DLD1 (cell line): ENCODE results near the gene GHITM.
"Not testable (repeated sequence)": the region's sequence is repeated elsewhere in the genome, so short reads cannot be mapped to it uniquely, and the experiment has no call there.

Experiments used
- in situ Hi-C: cut with HindIII; loops from 2 replicates; pipeline ENCODE4 v1.10.0; 2017; ENCODE audit warnings: low sequenced_read_pairs

The GHITM gene

GRCh38 chr10:84147347-84147746 is 8.0 kb downstream of the GHITM start:
- in situ Hi-C loops, result no loop called here

- in situ Hi-C loops, result not testable (repeated sequence)
Measured at GRCh38 chr10:84148006-84148597, 8.8 kb downstream of the GHITM start.

- in situ Hi-C loops, result no loop called here
Measured at GRCh38 chr10:84149854-84150253, 10.5 kb downstream of the GHITM start.

- in situ Hi-C loops, result no loop called here
Measured at GRCh38 chr10:84152769-84153168, 13.5 kb downstream of the GHITM start.

- in situ Hi-C loops, result no loop called here
Measured at GRCh38 chr10:84155521-84155920, 16.2 kb downstream of the GHITM start.

- in situ Hi-C loops, result no loop called here
Measured at GRCh38 chr10:84156009-84156408, 16.7 kb downstream of the GHITM start.

GRCh38 chr10:84156768-84157167 is 17.5 kb downstream of the GHITM start:
- in situ Hi-C loops, result no loop called here

GRCh38 chr10:84158061-84158460 is 18.8 kb downstream of the GHITM start:
- in situ Hi-C loops, result no loop called here

- in situ Hi-C loops, result no loop called here
Measured at GRCh38 chr10:84158550-84158949, 19.2 kb downstream of the GHITM start.

GRCh38 chr10:84159076-84159685 is 19.9 kb downstream of the GHITM start:
- in situ Hi-C loops, result no loop called here

GRCh38 chr10:84160663-84161362 is 21.5 kb downstream of the GHITM start:
- in situ Hi-C loops, result no loop called here

GRCh38 chr10:84163996-84164395 is 24.7 kb downstream of the GHITM start:
- in situ Hi-C loops, result no loop called here

- in situ Hi-C loops, result no loop called here
Measured at GRCh38 chr10:84164442-84164841, 25.1 kb downstream of the GHITM start.

- in situ Hi-C loops, result no loop called here
Measured at GRCh38 chr10:84166620-84167288, 27.4 kb downstream of the GHITM start.

- in situ Hi-C loops, result not testable (repeated sequence)
Measured at GRCh38 chr10:84167289-84167653, 28.0 kb downstream of the GHITM start.

GRCh38 chr10:84168382-84168781 is 29.1 kb downstream of the GHITM start:
- in situ Hi-C loops, result not testable (repeated sequence)

- in situ Hi-C loops, result not testable (repeated sequence)
Measured at GRCh38 chr10:84171237-84171636, 31.9 kb downstream of the GHITM start.

- in situ Hi-C loops, result not testable (repeated sequence)
Measured at GRCh38 chr10:84171700-84172466, 32.6 kb downstream of the GHITM start.

- in situ Hi-C loops, result no loop called here
Measured at GRCh38 chr10:84172467-84173356, 33.4 kb downstream of the GHITM start.

GRCh38 chr10:84173501-84173929 is 34.2 kb downstream of the GHITM start, which contains the start of gene GPR15LG:
GPR15LG (plus strand) TSS chr10:84173801; CDS start chr10:84173852, 51 bp downstream.
- in situ Hi-C loops, result no loop called here
